ENCODE measurements around the gene CLIP4.

DNA sequence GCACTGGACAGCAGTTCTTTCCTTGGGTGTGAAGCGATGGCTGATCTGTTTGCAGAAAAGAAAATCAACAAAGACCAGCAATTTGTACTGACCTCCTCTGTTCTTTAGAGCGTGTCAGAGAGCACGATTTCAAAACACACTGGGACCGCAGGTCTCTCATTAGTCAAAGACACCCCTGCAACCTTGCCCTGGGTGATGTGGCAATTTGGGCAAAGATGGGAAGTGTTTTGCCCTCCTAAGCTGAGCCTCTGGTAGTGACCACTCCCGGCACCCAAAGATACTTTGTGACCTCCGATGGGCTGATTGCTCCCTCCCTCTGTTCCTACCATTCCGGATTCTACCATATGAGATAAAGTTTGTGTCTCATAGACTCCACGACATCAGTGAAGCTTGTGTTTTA lies 18.2 kb upstream of the CLIP4 start:
- TF ChIP-seq, protein P1, sequence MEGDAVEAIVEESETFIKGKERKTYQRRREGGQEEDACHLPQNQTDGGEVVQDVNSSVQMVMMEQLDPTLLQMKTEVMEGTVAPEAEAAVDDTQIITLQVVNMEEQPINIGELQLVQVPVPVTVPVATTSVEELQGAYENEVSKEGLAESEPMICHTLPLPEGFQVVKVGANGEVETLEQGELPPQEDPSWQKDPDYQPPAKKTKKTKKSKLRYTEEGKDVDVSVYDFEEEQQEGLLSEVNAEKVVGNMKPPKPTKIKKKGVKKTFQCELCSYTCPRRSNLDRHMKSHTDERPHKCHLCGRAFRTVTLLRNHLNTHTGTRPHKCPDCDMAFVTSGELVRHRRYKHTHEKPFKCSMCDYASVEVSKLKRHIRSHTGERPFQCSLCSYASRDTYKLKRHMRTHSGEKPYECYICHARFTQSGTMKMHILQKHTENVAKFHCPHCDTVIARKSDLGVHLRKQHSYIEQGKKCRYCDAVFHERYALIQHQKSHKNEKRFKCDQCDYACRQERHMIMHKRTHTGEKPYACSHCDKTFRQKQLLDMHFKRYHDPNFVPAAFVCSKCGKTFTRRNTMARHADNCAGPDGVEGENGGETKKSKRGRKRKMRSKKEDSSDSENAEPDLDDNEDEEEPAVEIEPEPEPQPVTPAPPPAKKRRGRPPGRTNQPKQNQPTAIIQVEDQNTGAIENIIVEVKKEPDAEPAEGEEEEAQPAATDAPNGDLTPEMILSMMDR (IDR thresholded peaks at IDR 0.05) = no peak
- TF ChIP-seq POLR2A (IDR thresholded peaks at IDR 0.05) (no peak), EP300 (IDR thresholded peaks at IDR 0.05; ENCODE audit: low read depth) (no peak)

Data from transverse colon (tissue), 3 donors.